Body of pancreas (tissue), 4 donors: Measurements from ENCODE around the gene CACNB3. TPM values are rescaled to one million over a fixed set of nuclear protein-coding genes. Genes with fewer than 3 reads are reported as not detected.

ENCODE experiments used
- ATAC-seq: fragments of 150-250 bp; one replicate; pipeline ENCODE4 v1.9.1; 2016
- DNase-seq, 4 donors: peaks; one replicate each; pipeline ENCODE4 v3.0.0-alpha.2; 2019
- H3K27ac ChIP-seq, 4 donors: fragments of 200-600 bp; sonication (generic); 1 replicate in 3 of 4; 2 replicates in 1 of 4; pipeline versions ENCODE4 v1.5.1 to v1.6.1; 2016 to 2019; ENCODE audit warnings: mild to moderate bottlenecking in 1 of 4, mixed read lengths in 1 of 4, moderate library complexity in 1 of 4
- H3K27me3 ChIP-seq, 2 donors: fragments of 200-600 bp; sonication (generic); one replicate each; pipeline ENCODE4 v1.6.0; 2016; ENCODE audit warnings: mild to moderate bottlenecking in 1 of 2
- H3K36me3 ChIP-seq, 2 donors: fragments of 200-600 bp; sonication (generic); replicated peaks in 1 of 2; 2 replicates each; pipeline ENCODE4 v1.5.1; 2016; ENCODE audit warnings: low read depth in 2 of 2; ENCODE audit not compliant: insufficient read depth in 1 of 2
- H3K4me1 ChIP-seq: fragments of 200-600 bp; sonication (generic); one replicate; pipeline ENCODE4 v1.6.0; 2016
- H3K4me3 ChIP-seq, 2 donors: fragments of 200-600 bp; sonication (generic); 1 replicate in 1 of 2; 2 replicates in 1 of 2; pipeline ENCODE4 v1.5.1; 2016 to 2019
- H3K9me3 ChIP-seq, 3 donors: fragments of 200-600 bp; sonication (generic); 1 replicate in 2 of 3; 2 replicates in 1 of 3; pipeline ENCODE4 v1.5.1; 2016
- CTCF ChIP-seq, 7 experiments: fragments of 450-650 bp in 4 of 7; fragments of 200-600 bp in 3 of 7; sonication (generic) in 3 of 7; IDR thresholded peaks; one replicate each; pipeline ENCODE4 v1.5.1; 2016 to 2019; ENCODE audit warnings: antibody characterized with exemption in 7 of 7
- POLR2A ChIP-seq, 3 donors: fragments of 450-650 bp; IDR thresholded peaks; one replicate each; pipeline ENCODE4 v1.6.1; 2016; ENCODE audit warnings: antibody characterized with exemption in 3 of 3, mild to moderate bottlenecking in 2 of 3
- WGBS, 2 donors: methylation state at CpG; one replicate each; pipeline ENCODE4 v1.1.5; 2017; 5-methylcytosine and 5-hydroxymethylcytosine counted together
- intact Hi-C: fragments of 100-400 bp; cut with DNase I; formaldehyde crosslinking; loops from one replicate; pipeline ENCODE4 v1.15.1; 2023
- total RNA-seq, 2 donors: library from RNA; depleted of rRNA; stranded (reverse); fragments of >200 nt; gene quantifications; one replicate each; pipeline ENCODE4 v1.1.0, GENCODE V29; 2016

The CACNB3 gene
- total RNA-seq, 2 donors from 2014 or later, result 4.0 to 6.7 TPM

GRCh38 chr12:48794870-48795269 is 23.4 kb upstream of the CACNB3 start:
- no peaks in the 10 kb centered on the region for H3K9me3 ChIP-seq
- ATAC-seq, result no peak
- no peaks in the 10 kb centered on the region for H3K27me3 ChIP-seq
- H3K27ac ChIP-seq, result no peak overlapping the region
- TF ChIP-seq CTCF (IDR thresholded peaks at IDR 0.05) (no peak), POLR2A (IDR thresholded peaks at IDR 0.05) (no peak)
- DNase-seq, result no peak
- no peak overlapping the region for H3K4me3 ChIP-seq
- intact Hi-C loops, result no loop called here
- 88 to 91% methylated on average over 3 of the region's 3 CpGs for WGBS, 2 donors
- no peaks in the 10 kb centered on the region for H3K36me3 ChIP-seq
- H3K4me1 ChIP-seq, result peaks cover 20% of the 10 kb centered on the region

DNA sequence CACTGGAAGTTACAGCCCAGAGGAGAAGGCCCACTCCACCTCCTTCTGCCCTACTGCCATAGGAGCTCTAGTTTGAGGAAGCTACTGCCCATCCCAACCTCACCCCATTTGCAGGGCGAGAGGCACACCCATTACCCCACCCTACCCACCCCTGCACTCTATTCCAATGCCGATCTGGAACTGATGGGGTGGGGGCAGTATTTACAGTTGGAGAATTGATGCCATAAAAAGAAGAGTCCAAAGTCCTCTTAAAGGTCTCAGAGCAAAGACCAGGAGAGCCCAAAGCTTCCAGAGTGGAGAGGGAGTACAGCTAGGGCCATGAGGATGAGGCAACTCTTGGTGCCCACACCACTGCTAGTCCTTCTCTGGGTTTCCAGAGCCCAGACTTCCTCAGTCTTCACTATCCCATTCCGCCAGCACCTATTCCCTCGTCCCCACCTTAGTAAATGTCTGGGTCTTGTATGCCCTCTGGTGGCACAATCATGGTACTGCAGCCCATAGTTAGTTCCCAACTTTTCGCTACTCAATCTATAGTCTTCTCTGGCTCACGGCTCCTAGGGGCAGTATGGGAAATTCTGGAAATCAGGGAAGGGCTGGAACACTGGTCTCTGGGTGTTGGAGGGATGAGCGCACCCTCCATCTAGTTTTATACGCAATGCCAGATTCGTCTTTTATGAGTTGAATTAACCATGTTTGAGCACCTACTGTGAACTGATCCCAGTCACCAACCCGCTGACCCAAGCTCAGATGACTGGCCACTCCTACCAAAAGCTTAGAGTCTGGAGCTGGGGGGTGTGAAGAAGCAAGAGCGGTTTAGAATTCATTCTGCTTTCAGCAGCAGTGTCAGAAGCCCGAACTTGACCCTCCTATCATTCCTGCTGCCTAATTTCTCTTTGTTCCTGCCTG is 22.5 kb upstream of the CACNB3 start:
- peak; percentile 79 to 87 (median 82) for DNase-seq
- TF ChIP-seq POLR2A (IDR thresholded peaks at IDR 0.05), result no peak
- peak; percentile 80 to 99 (median 98) for TF ChIP-seq CTCF (IDR thresholded peaks at IDR 0.05)
- no peak overlapping the region for H3K27ac ChIP-seq
- no peaks in the 10 kb centered on the region for H3K27me3 ChIP-seq
- 16 to 19% methylated on average over 11 to 12 of the region's 12 CpGs for WGBS, 2 donors
- ATAC-seq, result peak; percentile 92
- H3K9me3 ChIP-seq, result no peaks in the 10 kb centered on the region
- intact Hi-C loops, result loop anchor here (2.0 kb wide), 1 partner anchor 43 kb away; no protein-coding TSS in a partner anchor
- H3K4me3 ChIP-seq, result no peak overlapping the region
- peaks cover 13% of the 10 kb centered on the region for H3K4me1 ChIP-seq
- no peaks in the 10 kb centered on the region for H3K36me3 ChIP-seq

DNA sequence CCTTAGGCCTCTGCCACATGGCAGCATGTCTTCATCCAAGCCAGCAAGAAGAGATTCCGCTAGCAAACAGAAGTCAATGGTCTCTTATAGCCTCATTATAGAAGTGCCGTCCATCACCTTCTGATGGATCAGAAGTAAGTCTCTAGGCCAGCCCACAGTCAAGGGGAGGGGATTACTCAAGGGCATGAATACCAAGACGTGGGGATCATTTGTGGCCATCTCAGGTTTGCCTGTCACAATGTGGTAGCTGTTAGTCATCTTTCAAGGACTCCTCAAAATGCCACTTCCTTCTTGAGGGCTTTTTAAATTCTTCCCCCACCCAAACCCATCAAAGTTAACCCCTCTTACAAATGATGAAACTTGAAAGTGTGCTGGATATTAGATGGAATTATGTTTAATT is 21.3 kb upstream of the CACNB3 start:
- Histone ChIP-seq H3K27me3 (no peaks in the 10 kb centered on the region), H3K9me3 (no peaks in the 10 kb centered on the region), H3K4me1 (peaks cover 13% of the 10 kb centered on the region), H3K27ac (no peak overlapping the region), H3K36me3 (no peaks in the 10 kb centered on the region), H3K4me3 (no peak overlapping the region)
- intact Hi-C loops, result loop anchor here (2.0 kb wide), 1 partner anchor 44 kb away; no protein-coding TSS in a partner anchor
- DNase-seq (no peak), ATAC-seq (no peak)
- 75 to 80% methylated on average over 2 to 3 of the region's 3 CpGs for WGBS, 2 donors
- TF ChIP-seq CTCF (IDR thresholded peaks at IDR 0.05) (no peak), POLR2A (IDR thresholded peaks at IDR 0.05) (no peak)

DNA sequence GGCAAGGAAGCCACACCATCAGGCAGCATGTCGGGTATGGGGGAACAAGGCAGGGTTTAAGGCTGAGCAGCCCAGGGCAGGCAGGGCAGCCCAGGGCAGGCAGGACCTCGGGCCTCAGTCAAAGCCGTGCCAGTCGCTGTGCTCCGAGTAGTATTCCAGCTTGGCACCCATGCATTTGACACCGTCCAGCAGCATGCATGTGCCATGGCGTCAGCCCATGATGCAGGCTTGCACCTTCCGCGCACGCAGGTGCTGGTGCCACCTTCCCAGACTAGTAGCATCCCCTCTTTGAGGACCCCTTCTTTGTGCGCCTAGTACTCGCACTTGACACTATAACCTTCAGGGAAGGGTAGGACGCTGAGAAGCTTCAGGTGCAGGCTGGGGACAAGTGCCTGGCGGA is 17.8 kb upstream of the CACNB3 start:
- ATAC-seq (no peak), DNase-seq (no peak)
- TF ChIP-seq POLR2A (IDR thresholded peaks at IDR 0.05) (no peak), CTCF (IDR thresholded peaks at IDR 0.05) (no peak)
- H3K4me3 ChIP-seq, result no peak overlapping the region
- no peak overlapping the region for H3K27ac ChIP-seq
- intact Hi-C loops, result no loop called here
- H3K9me3 ChIP-seq, result no peaks in the 10 kb centered on the region
- H3K4me1 ChIP-seq, result peaks cover 6% of the 10 kb centered on the region
- WGBS, 2 donors, result 77 to 82% methylated on average over 12 to 14 of the region's 14 CpGs
- no peaks in the 10 kb centered on the region for H3K27me3 ChIP-seq
- no peaks in the 10 kb centered on the region for H3K36me3 ChIP-seq
